GM23248 (cell line): ENCODE measurements around the gene ADGRL3.

Source experiments
- EZH2 ChIP-seq: fragments of 200-600 bp; sonication (generic); IDR thresholded peaks from 2 replicates; pipeline ENCODE4 v1.6.1; 2018; ENCODE audit warnings: antibody characterized with exemption, mild to moderate bottlenecking; ENCODE audit not compliant: insufficient read depth, poor library complexity, severe bottlenecking
- EZH2phosphoT487 ChIP-seq: fragments of 200-600 bp; sonication (generic); IDR thresholded peaks from 2 replicates; pipeline ENCODE4 v1.6.1; 2018; ENCODE audit warnings: antibody characterized with exemption, moderate library complexity, mild to moderate bottlenecking, low read depth; ENCODE audit not compliant: insufficient read depth

DNA sequence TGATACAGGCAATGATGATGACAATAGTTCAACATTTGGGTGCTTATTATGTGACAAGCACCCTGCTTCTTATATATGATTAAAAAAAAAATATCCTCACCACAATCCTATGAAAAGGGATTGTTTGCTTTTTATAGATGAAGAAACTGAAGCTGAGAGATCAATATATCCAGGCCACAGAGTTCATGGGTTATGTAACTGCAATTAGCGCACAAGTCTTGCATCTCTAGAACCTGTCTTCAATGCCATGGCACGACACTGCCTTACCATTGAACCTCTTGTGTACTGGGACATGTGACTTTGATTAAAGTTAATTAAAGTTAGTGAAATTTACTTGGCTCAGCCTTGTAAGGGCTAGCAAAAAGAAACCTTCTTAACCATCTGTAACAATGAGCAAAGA is 599.7 kb downstream of the ADGRL3 start:
- TF ChIP-seq EZH2: no peak
- no peak for TF ChIP-seq EZH2phosphoT487
